Spinal cord (tissue), 10 donors: ENCODE measurements around the gene CCKAR. TPM values are rescaled to one million over a fixed set of nuclear protein-coding genes. Genes with fewer than 3 reads are reported as not detected.

Source experiments
- DNase-seq, 6 donors: peaks; one replicate each; pipeline versions ENCODE4 v3.0.0 to v3.0.0-alpha.2; 2013 to 2015; ENCODE audit warnings: low spot score in 6 of 6, low read depth in 4 of 6
- H3K27ac ChIP-seq: one replicate; pipeline ENCODE4 v1.5.1; 2013; ENCODE audit warnings: low read depth, low read length, control low read depth
- H3K27me3 ChIP-seq: one replicate; pipeline ENCODE4 v1.6.1; 2013; ENCODE audit warnings: low read length; ENCODE audit not compliant: control insufficient read depth, insufficient read depth
- H3K36me3 ChIP-seq: one replicate; pipeline ENCODE4 v1.6.1; 2013; ENCODE audit warnings: low read length; ENCODE audit not compliant: control insufficient read depth, insufficient read depth
- H3K4me1 ChIP-seq: one replicate; pipeline ENCODE4 v1.6.1; 2013; ENCODE audit warnings: low read length; ENCODE audit not compliant: control insufficient read depth, insufficient read depth
- H3K4me3 ChIP-seq: one replicate; pipeline ENCODE4 v1.5.1; 2013; ENCODE audit warnings: low read depth, low read length, control low read depth
- H3K9me3 ChIP-seq: one replicate; pipeline ENCODE4 v1.6.1; 2013; ENCODE audit warnings: low read length; ENCODE audit not compliant: control insufficient read depth, insufficient read depth
- WGBS: methylation state at CpG from one replicate; pipeline ENCODE4 v1.1.5; 2013; ENCODE audit warnings: missing lambda C conversion rate; ENCODE audit not compliant: insufficient coverage; 5-methylcytosine and 5-hydroxymethylcytosine counted together
- polyA plus RNA-seq, 2 donors: library from polyadenylated mRNA; unstranded; fragments of 120-200 nt; gene quantifications; one replicate each; pipeline ENCODE4 v1.2.1, GENCODE V29; 2013; ENCODE audit not compliant: insufficient read length in 2 of 2
- total RNA-seq, 2 donors: library from RNA; depleted of rRNA in 1 of 2; stranded (reverse); fragments of 120-200 nt in 1 of 2; fragments of >200 nt in 1 of 2; gene quantifications; one replicate each; pipeline versions ENCODE4 v1.2.3 to v1.2.4, GENCODE V29; 2013 to 2014
- donor health status: healthy.

Gene CCKAR
- total and polyA plus RNA-seq, 4 donors, result 0.89 to 3.5 (median 1.2) TPM

GRCh38 chr4:26463386-26463785 is 26.9 kb downstream of the CCKAR start:
- WGBS, result no CpG with 5 or more reads among the region's 2 CpGs

GRCh38 chr4:26462874-26463273 is 27.4 kb downstream of the CCKAR start:
- H3K4me3 ChIP-seq, result no peak overlapping the region
- no peaks in the 10 kb centered on the region for H3K36me3 ChIP-seq
- H3K9me3 ChIP-seq, result no peaks in the 10 kb centered on the region
- no peaks in the 10 kb centered on the region for H3K27me3 ChIP-seq
- no CpG with 5 or more reads among the region's 2 CpGs for WGBS
- H3K27ac ChIP-seq, result no peak overlapping the region
- H3K4me1 ChIP-seq, result no peaks in the 10 kb centered on the region
- no peak for DNase-seq

More at GRCh38 chr4:26463386-26463785, 26.9 kb downstream of the CCKAR start:
- H3K36me3 ChIP-seq, result no peaks in the 10 kb centered on the region
- H3K4me3 ChIP-seq, result no peak overlapping the region
- H3K27ac ChIP-seq, result no peak overlapping the region
- DNase-seq, result no peak
- no peaks in the 10 kb centered on the region for H3K27me3 ChIP-seq
- no peaks in the 10 kb centered on the region for H3K9me3 ChIP-seq
- no peaks in the 10 kb centered on the region for H3K4me1 ChIP-seq

GRCh38 chr4:26459756-26460530 is 30.3 kb downstream of the CCKAR start:
- DNase-seq, result no peak
- Histone ChIP-seq H3K27ac (no peak overlapping the region), H3K36me3 (no peaks in the 10 kb centered on the region), H3K9me3 (no peaks in the 10 kb centered on the region), H3K4me3 (no peak overlapping the region), H3K4me1 (no peaks in the 10 kb centered on the region), H3K27me3 (no peaks in the 10 kb centered on the region)
- WGBS, result 94% methylated on average over 9 of the region's 13 CpGs

- Histone ChIP-seq H3K27ac (no peak overlapping the region), H3K4me3 (no peak overlapping the region), H3K4me1 (no peaks in the 10 kb centered on the region), H3K27me3 (no peaks in the 10 kb centered on the region), H3K9me3 (no peaks in the 10 kb centered on the region), H3K36me3 (no peaks in the 10 kb centered on the region)
- peak; percentile 19 to 87 (median 25) for DNase-seq
- 37% methylated on average over 12 of the region's 19 CpGs for WGBS
These were observed 31.1 kb downstream of the CCKAR start for GRCh38 chr4:26459054-26459755.

- H3K9me3 ChIP-seq, result no peaks in the 10 kb centered on the region
- H3K27me3 ChIP-seq, result no peaks in the 10 kb centered on the region
- no peak overlapping the region for H3K4me3 ChIP-seq
- no peak overlapping the region for H3K27ac ChIP-seq
- 67% methylated on average over 3 of the region's 7 CpGs for WGBS
- no peaks in the 10 kb centered on the region for H3K4me1 ChIP-seq
- DNase-seq, result peak in 1 of 6 donors; percentile 21
- H3K36me3 ChIP-seq, result no peaks in the 10 kb centered on the region
These were observed 32.1 kb downstream of the CCKAR start for GRCh38 chr4:26458157-26458561.

- no peaks in the 10 kb centered on the region for H3K27me3 ChIP-seq
- no peak overlapping the region for H3K27ac ChIP-seq
- no peak overlapping the region for H3K4me3 ChIP-seq
- H3K36me3 ChIP-seq, result no peaks in the 10 kb centered on the region
- no peak for DNase-seq
- WGBS, result 75% methylated on average over 6 of the region's 6 CpGs
- no peaks in the 10 kb centered on the region for H3K4me1 ChIP-seq
- no peaks in the 10 kb centered on the region for H3K9me3 ChIP-seq
These were observed 32.9 kb downstream of the CCKAR start for GRCh38 chr4:26457412-26457811.

- H3K27me3 ChIP-seq, result no peaks in the 10 kb centered on the region
- no peaks in the 10 kb centered on the region for H3K9me3 ChIP-seq
- DNase-seq, result no peak
- H3K4me3 ChIP-seq, result no peak overlapping the region
- H3K4me1 ChIP-seq, result no peaks in the 10 kb centered on the region
- no peaks in the 10 kb centered on the region for H3K36me3 ChIP-seq
- no peak overlapping the region for H3K27ac ChIP-seq
- WGBS, result 100% methylated on average over 2 of the region's 2 CpGs
These were observed 34.7 kb downstream of the CCKAR start for GRCh38 chr4:26455571-26455970.

- no peaks in the 10 kb centered on the region for H3K9me3 ChIP-seq
- no peaks in the 10 kb centered on the region for H3K4me1 ChIP-seq
- DNase-seq, result no peak
- 96% methylated on average over 2 of the region's 3 CpGs for WGBS
- H3K36me3 ChIP-seq, result no peaks in the 10 kb centered on the region
- H3K4me3 ChIP-seq, result no peak overlapping the region
- H3K27ac ChIP-seq, result no peak overlapping the region
- no peaks in the 10 kb centered on the region for H3K27me3 ChIP-seq
These were observed 35.3 kb downstream of the CCKAR start for GRCh38 chr4:26454961-26455360.

GRCh38 chr4:26452565-26453531 is 37.4 kb downstream of the CCKAR start:
- WGBS, result 84% methylated on average over 12 of the region's 15 CpGs
- no peak for DNase-seq
- H3K36me3 ChIP-seq, result no peaks in the 10 kb centered on the region
- H3K4me3 ChIP-seq, result no peak overlapping the region
- no peak overlapping the region for H3K27ac ChIP-seq
- H3K27me3 ChIP-seq, result no peaks in the 10 kb centered on the region
- H3K4me1 ChIP-seq, result no peaks in the 10 kb centered on the region
- no peaks in the 10 kb centered on the region for H3K9me3 ChIP-seq
